GM23248 (cell line): Measurements from ENCODE around the gene HSP90AB1.

ENCODE experiments used
- EZH2 ChIP-seq: fragments of 200-600 bp; sonication (generic); IDR thresholded peaks from 2 replicates; pipeline ENCODE4 v1.6.1; 2018; ENCODE audit warnings: antibody characterized with exemption, mild to moderate bottlenecking; ENCODE audit not compliant: insufficient read depth, poor library complexity, severe bottlenecking
- EZH2phosphoT487 ChIP-seq: fragments of 200-600 bp; sonication (generic); IDR thresholded peaks from 2 replicates; pipeline ENCODE4 v1.6.1; 2018; ENCODE audit warnings: antibody characterized with exemption, moderate library complexity, mild to moderate bottlenecking, low read depth; ENCODE audit not compliant: insufficient read depth

DNA sequence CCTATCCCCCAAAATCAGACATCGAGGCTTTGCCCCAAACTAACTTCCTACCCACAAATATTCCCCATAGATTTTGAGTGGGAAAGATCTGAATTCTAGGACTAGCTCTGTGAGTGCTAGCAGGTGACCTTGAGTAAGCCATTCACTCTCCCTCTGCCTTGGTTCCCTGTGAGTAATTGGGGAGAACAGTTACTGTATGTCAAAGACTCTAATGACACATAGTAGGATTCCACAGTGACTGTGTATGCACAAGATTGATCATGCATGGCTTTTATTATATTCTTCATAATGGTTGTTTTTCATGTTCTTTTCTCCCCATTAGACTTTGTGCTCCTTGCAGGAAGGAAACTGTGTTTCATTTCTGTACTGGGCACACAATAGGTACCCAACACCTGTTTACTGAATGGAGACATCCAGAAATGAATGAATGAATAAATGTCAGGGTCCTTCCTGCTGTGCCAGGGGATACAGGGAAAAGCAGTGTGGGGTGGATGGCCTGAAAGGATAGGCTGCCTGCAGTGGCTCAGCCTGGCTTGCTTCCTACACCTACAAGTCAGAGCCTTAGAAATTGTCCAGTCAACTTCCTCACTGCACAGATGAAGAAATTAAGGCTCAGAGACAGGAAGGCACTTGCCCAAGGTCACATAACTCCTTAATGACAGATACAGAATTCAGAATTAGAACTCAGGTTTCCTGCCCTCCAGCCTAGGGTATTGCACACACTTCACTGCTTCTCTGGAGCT is 22.4 kb downstream of the HSP90AB1 start:
- no peak for TF ChIP-seq EZH2
- no peak for TF ChIP-seq EZH2phosphoT487
